ENCODE results near the gene DVL2. TPM values are rescaled to one million over a fixed set of nuclear protein-coding genes. Genes with fewer than 3 reads are reported as not detected.
A peak's percentile ranks its signal among the peaks of the same experiment; 100 is the strongest.
"Not testable (repeated sequence)": the region's sequence is repeated elsewhere in the genome, so short reads cannot be mapped to it uniquely, and the experiment has no call there.

DVL2 gene
- total and polyA plus RNA-seq, 4 donors = 22.2 to 57.5 (median 35.2) TPM

- H3K36me3 ChIP-seq (ENCODE audit: control insufficient read depth in 4 of 4, insufficient read depth in 4 of 4, low read length in 4 of 4) = no peaks in the 10 kb centered on the region
- H3K9ac ChIP-seq (ENCODE audit: insufficient read depth in 1 of 2, low read length in 2 of 2) = no peak overlapping the region
- peaks cover 0 to 2% (median 0%) of the 10 kb centered on the region in 5 donors for H3K4me1 ChIP-seq (ENCODE audit: control insufficient read depth in 5 of 5, insufficient read depth in 5 of 5, low read length in 5 of 5)
- H3K9me3 ChIP-seq (ENCODE audit: control insufficient read depth in 4 of 4, insufficient read depth in 3 of 4, low read length in 3 of 4) = no peaks in the 10 kb centered on the region
- no peak for ATAC-seq (ENCODE audit: insufficient read depth, low FRiP score)
- DNase-seq = peak; percentile 55 to 78 (median 73)
- H3K4me3 ChIP-seq = no peak overlapping the region
- no peak for TF ChIP-seq CTCF (IDR thresholded peaks at IDR 0.05; ENCODE audit: control extremely low read depth, extremely low read depth)
- H3K27ac ChIP-seq (ENCODE audit: low read depth in 1 of 2, low read length in 1 of 2) = no peak overlapping the region
- no peaks in the 10 kb centered on the region for H3K27me3 ChIP-seq (ENCODE audit: control insufficient read depth in 3 of 3, insufficient read depth in 3 of 3, low read length in 2 of 3)
- 39 to 47% methylated on average over 14 of the region's 14 CpGs for WGBS, 2 donors
Observed at GRCh38 chr17:7184091-7184488, 50.2 kb downstream of the DVL2 start.

- peaks cover 0 to 2% (median 0%) of the 10 kb centered on the region in 5 donors for H3K4me1 ChIP-seq (ENCODE audit: control insufficient read depth in 5 of 5, insufficient read depth in 5 of 5, low read length in 5 of 5)
- no peak overlapping the region for H3K27ac ChIP-seq (ENCODE audit: low read depth in 1 of 2, low read length in 1 of 2)
- ATAC-seq (ENCODE audit: insufficient read depth, low FRiP score) (no peak), DNase-seq (no peak)
- no peak for TF ChIP-seq CTCF (IDR thresholded peaks at IDR 0.05; ENCODE audit: control extremely low read depth, extremely low read depth)
- no peaks in the 10 kb centered on the region for H3K27me3 ChIP-seq (ENCODE audit: control insufficient read depth in 3 of 3, insufficient read depth in 3 of 3, low read length in 2 of 3)
- no peaks in the 10 kb centered on the region for H3K36me3 ChIP-seq (ENCODE audit: control insufficient read depth in 4 of 4, insufficient read depth in 4 of 4, low read length in 4 of 4)
- no peaks in the 10 kb centered on the region for H3K9me3 ChIP-seq (ENCODE audit: control insufficient read depth in 4 of 4, insufficient read depth in 3 of 4, low read length in 3 of 4)
- H3K9ac ChIP-seq (ENCODE audit: insufficient read depth in 1 of 2, low read length in 2 of 2) = no peak overlapping the region
- H3K4me3 ChIP-seq = no peak overlapping the region
- WGBS, 2 donors = 81 to 88% methylated on average over 7 of the region's 7 CpGs
Observed at GRCh38 chr17:7183433-7184090, 50.8 kb downstream of the DVL2 start.

DNA sequence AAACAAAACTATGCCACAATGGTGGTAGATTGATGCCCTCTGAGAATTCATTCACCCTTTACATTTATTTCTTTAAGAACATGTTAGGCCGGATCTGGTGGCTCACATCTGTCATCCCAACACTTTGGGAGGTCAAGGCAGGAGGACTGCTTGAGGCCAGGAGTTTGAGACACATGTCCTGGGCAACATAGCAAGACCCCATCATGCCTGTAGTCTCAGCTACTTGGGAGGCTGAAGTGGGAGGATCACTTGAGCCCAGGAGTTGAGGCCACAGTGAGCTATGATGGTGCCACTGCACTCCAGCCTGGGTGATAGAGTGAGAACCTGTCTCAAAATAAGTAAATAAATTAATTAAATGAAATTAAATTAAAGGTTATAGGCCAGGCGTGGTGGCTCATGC, 52.2 kb downstream of the DVL2 start:
- WGBS, 2 donors = 94 to 95% methylated on average over 2 of the region's 2 CpGs
- peaks cover 0 to 10% (median 0%) of the 10 kb centered on the region in 5 donors for H3K4me1 ChIP-seq (ENCODE audit: control insufficient read depth in 5 of 5, insufficient read depth in 5 of 5, low read length in 5 of 5)
- not testable (repeated sequence) for H3K36me3 ChIP-seq (ENCODE audit: control insufficient read depth in 4 of 4, insufficient read depth in 4 of 4, low read length in 4 of 4); H3K4me3 ChIP-seq; H3K9me3 ChIP-seq (ENCODE audit: control insufficient read depth in 4 of 4, insufficient read depth in 3 of 4, low read length in 3 of 4); H3K27ac ChIP-seq (ENCODE audit: low read depth in 1 of 2, low read length in 1 of 2); DNase-seq; ATAC-seq (ENCODE audit: insufficient read depth, low FRiP score); H3K27me3 ChIP-seq (ENCODE audit: control insufficient read depth in 3 of 3, insufficient read depth in 3 of 3, low read length in 2 of 3)
- peak overlapping the region in 1 of 2 donors; percentile 13 for H3K9ac ChIP-seq (ENCODE audit: insufficient read depth in 1 of 2, low read length in 2 of 2)

DNA sequence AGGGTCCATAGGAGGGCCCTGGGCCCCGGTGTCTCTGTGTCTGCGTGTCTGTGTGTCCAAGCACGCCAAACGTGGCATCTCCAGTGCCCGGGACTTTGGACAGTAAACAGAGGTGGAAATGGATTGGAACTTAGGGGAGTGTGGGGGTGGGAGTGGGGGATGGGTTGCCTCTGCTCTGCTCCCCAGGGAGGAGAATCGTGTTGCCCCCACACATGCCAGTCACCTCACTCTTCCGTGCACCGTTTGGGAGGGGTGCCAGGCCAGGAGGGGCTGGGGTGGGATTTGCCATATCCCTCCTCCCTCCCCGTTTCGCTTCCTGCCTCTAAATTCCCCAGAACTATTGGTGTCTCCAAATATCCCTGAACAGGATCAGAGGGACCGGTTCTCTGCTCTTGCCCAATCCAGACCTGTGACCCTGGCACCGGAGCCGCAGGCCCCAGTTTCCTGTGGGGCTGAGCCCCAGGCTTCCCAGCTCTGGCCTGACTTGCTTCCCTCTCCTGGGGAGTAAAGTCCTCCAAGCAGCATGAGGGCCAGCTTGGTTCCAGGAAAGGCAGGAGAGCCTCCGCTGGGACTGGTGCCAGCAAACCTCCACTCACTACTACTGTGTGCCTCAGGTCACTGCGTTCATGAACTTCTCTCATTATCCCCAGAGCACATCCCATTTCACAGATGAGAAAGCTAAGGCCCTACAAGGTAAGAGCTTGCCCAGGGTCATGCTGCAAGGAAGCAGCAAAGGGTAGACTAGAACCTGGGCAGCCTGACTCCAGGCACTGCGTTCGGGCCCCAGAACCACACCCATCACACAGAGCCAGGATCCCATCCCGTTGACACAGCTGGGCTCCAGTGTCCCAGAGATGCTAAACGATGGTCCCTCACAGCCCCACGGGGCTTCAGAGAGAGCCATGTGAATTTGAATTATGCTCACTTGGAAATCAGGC, 54.7 kb downstream of the DVL2 start, which contains the start of gene ASGR1:
TSS of gene ASGR1 (minus strand) at position 54 of the 938 bp plus-strand sequence. CDS start 807 bp downstream, outside the sequence.
- 64 to 66% methylated on average over 20 of the region's 20 CpGs for WGBS, 2 donors
- no peaks in the 10 kb centered on the region for H3K9me3 ChIP-seq (ENCODE audit: control insufficient read depth in 4 of 4, insufficient read depth in 3 of 4, low read length in 3 of 4)
- no peak within 1 kb of the TSS for H3K27ac ChIP-seq (ENCODE audit: low read depth in 1 of 2, low read length in 1 of 2)
- no peaks in the 10 kb centered on the region for H3K36me3 ChIP-seq (ENCODE audit: control insufficient read depth in 4 of 4, insufficient read depth in 4 of 4, low read length in 4 of 4)
- peaks cover 0 to 15% (median 8%) of the 10 kb centered on the region in 5 donors for H3K4me1 ChIP-seq (ENCODE audit: control insufficient read depth in 5 of 5, insufficient read depth in 5 of 5, low read length in 5 of 5)
- H3K9ac ChIP-seq (ENCODE audit: insufficient read depth in 1 of 2, low read length in 2 of 2) = no peak within 1 kb of the TSS
- TF ChIP-seq CTCF (IDR thresholded peaks at IDR 0.05; ENCODE audit: control extremely low read depth, extremely low read depth) = no peak
- H3K4me3 ChIP-seq = no peak within 1 kb of the TSS
- no peak for DNase-seq
- no peak for ATAC-seq (ENCODE audit: insufficient read depth, low FRiP score)
- no peaks in the 10 kb centered on the region for H3K27me3 ChIP-seq (ENCODE audit: control insufficient read depth in 3 of 3, insufficient read depth in 3 of 3, low read length in 2 of 3)

Measured in lung (tissue), 12 donors.